Natural killer cell (primary cell): ENCODE data around the gene ASB6. TPM values are rescaled to one million over a fixed set of nuclear protein-coding genes. Genes with fewer than 3 reads are reported as not detected.

Experiments used
- ATAC-seq, 3 donors: fragments of 150-1000 bp in 2 of 3; fragments of 200-7000 bp in 1 of 3; cut with Tn5 transposase; 1 replicate in 1 of 3; 2 replicates in 2 of 3; pipeline ENCODE4 v1.10.0; 2021; ENCODE audit warnings: mild to moderate bottlenecking in 2 of 3, moderate library complexity in 2 of 3
- DNase-seq, 2 donors: peaks; one replicate each; pipeline versions ENCODE4 v3.0.0 to v3.0.0-alpha.2; 2013 to 2021; ENCODE audit warnings: mixed read lengths in 1 of 2
- H3K27ac ChIP-seq: one replicate; pipeline ENCODE4 v1.5.1; 2013; ENCODE audit warnings: mild to moderate bottlenecking, low read length
- H3K27me3 ChIP-seq: one replicate; pipeline ENCODE4 v1.6.1; 2013; ENCODE audit warnings: low read length; ENCODE audit not compliant: control insufficient read depth, insufficient read depth
- H3K36me3 ChIP-seq: one replicate; pipeline ENCODE4 v1.6.1; 2013; ENCODE audit warnings: low read length; ENCODE audit not compliant: control insufficient read depth, insufficient read depth
- H3K4me1 ChIP-seq: one replicate; pipeline ENCODE4 v1.6.1; 2013; ENCODE audit warnings: low read length; ENCODE audit not compliant: control insufficient read depth, insufficient read depth
- H3K4me3 ChIP-seq: one replicate; pipeline ENCODE4 v1.5.1; 2013; ENCODE audit warnings: low read length
- H3K9me3 ChIP-seq: one replicate; pipeline ENCODE4 v1.6.1; 2013; ENCODE audit warnings: low read length; ENCODE audit not compliant: control insufficient read depth, insufficient read depth
- H3K27ac Mint-ChIP-seq, 2 donors: one replicate each; pipeline ENCODE4 v1.8.0; 2022; ENCODE audit warnings: mild to moderate bottlenecking in 2 of 2, mixed read lengths in 2 of 2, moderate library complexity in 1 of 2
- H3K27me3 Mint-ChIP-seq, 2 donors: one replicate each; pipeline ENCODE4 v1.8.0; 2022; ENCODE audit warnings: low read depth in 2 of 2, mixed read lengths in 2 of 2
- H3K36me3 Mint-ChIP-seq: one replicate; pipeline ENCODE4 v1.8.0; 2022; ENCODE audit warnings: mixed read lengths
- H3K4me1 Mint-ChIP-seq, 2 donors: one replicate each; pipeline ENCODE4 v1.8.0; 2022; ENCODE audit warnings: mixed read lengths in 2 of 2
- H3K4me3 Mint-ChIP-seq: one replicate; pipeline ENCODE4 v1.8.0; 2022; ENCODE audit warnings: mild to moderate bottlenecking, moderate library complexity, mixed read lengths
- H3K9me3 Mint-ChIP-seq, 2 donors: one replicate each; pipeline ENCODE4 v1.8.0; 2022; ENCODE audit warnings: mixed read lengths in 2 of 2
- WGBS: methylation state at CpG from one replicate; pipeline ENCODE4 v1.1.7; 2013; ENCODE audit warnings: missing lambda C conversion rate; ENCODE audit not compliant: insufficient coverage; 5-methylcytosine and 5-hydroxymethylcytosine counted together
- intact Hi-C: fragments of 100-400 bp; cut with micrococcal nuclease; formaldehyde crosslinking; loops from one replicate; pipeline ENCODE4 v1.14.2; 2022
- total RNA-seq, 4 donors: library from RNA; stranded (reverse); fragments of 120-200 nt in 1 of 4; gene quantifications; one replicate each; pipeline versions ENCODE4 v1.2.3 to v1.2.4, GENCODE V29; 2013 to 2022
- TF ChIP-seq, protein P1 (sequence below): fragments of 200-600 bp; IDR thresholded peaks from one replicate; pipeline ENCODE4 v1.8.0; 2022; ENCODE audit warnings: antibody characterized with exemption

Gene ASB6
- total RNA-seq, 3 donors from 2014 or later (not counting 1 experiment from before 2014, with no cell fraction given): 21.9 to 35.4 (median 32.4) TPM

DNA sequence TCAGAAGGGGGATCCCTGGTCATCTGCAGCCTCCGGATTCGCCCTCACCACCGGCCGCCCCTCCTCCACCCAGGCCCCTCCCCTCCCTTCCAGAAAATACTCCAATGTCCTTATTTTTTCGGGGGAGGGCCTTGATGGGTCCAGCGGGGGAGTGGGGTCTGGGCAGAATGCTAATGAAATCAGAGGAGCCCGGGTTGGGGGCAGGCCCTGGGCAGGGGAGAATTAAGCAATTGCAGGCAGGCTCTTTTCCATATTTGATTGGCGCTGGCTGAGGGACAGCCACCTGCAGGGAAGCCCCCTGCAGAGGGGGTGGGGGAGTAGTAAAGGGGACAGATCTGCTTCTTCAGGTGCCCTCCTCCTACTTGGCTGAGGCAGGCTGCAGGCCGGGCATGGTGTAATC, 44.8 kb upstream of the ASB6 start:
- WGBS: 81% methylated on average over 8 of the region's 9 CpGs

DNA sequence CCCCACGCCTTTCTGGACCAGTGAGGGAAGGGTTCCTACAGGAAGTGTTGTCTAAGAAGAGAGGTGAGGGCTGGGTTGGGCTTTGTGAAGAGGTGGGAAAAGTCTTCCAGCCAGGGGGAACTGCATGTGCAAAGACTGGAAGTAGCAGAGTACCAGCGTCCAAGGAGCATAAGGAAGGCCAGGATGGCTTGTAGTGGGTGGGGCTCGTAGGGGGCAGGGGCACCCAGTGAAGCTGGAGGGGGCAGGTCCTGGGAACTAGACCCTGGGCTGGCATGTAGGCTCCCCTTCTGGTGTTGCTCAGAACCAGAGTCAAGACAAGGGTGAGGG, 43.9 kb upstream of the ASB6 start:
- no peaks in the 10 kb centered on the region for H3K36me3 Mint-ChIP-seq
- H3K9me3 Mint-ChIP-seq: no peaks in the 10 kb centered on the region
- H3K4me1 ChIP-seq: no peaks in the 10 kb centered on the region
- H3K9me3 ChIP-seq: no peaks in the 10 kb centered on the region
- WGBS: 74% methylated on average over 3 of the region's 3 CpGs
- H3K36me3 ChIP-seq: no peaks in the 10 kb centered on the region
- ATAC-seq (no peak), DNase-seq (no peak)
- no peak overlapping the region for H3K27ac ChIP-seq
- no peak overlapping the region for H3K4me3 Mint-ChIP-seq
- no peak overlapping the region for H3K4me3 ChIP-seq
- H3K27ac Mint-ChIP-seq: no peak overlapping the region
- intact Hi-C loops: no loop called here
- no peaks in the 10 kb centered on the region for H3K27me3 Mint-ChIP-seq
- H3K4me1 Mint-ChIP-seq: no peaks in the 10 kb centered on the region
- TF ChIP-seq, protein P1, sequence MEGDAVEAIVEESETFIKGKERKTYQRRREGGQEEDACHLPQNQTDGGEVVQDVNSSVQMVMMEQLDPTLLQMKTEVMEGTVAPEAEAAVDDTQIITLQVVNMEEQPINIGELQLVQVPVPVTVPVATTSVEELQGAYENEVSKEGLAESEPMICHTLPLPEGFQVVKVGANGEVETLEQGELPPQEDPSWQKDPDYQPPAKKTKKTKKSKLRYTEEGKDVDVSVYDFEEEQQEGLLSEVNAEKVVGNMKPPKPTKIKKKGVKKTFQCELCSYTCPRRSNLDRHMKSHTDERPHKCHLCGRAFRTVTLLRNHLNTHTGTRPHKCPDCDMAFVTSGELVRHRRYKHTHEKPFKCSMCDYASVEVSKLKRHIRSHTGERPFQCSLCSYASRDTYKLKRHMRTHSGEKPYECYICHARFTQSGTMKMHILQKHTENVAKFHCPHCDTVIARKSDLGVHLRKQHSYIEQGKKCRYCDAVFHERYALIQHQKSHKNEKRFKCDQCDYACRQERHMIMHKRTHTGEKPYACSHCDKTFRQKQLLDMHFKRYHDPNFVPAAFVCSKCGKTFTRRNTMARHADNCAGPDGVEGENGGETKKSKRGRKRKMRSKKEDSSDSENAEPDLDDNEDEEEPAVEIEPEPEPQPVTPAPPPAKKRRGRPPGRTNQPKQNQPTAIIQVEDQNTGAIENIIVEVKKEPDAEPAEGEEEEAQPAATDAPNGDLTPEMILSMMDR: no peak
- H3K27me3 ChIP-seq: no peaks in the 10 kb centered on the region

More for the DNA sequence above, 44.8 kb upstream of the ASB6 start:
- H3K4me3 Mint-ChIP-seq: no peak overlapping the region
- no peaks in the 10 kb centered on the region for H3K9me3 ChIP-seq
- no peak overlapping the region for H3K4me3 ChIP-seq
- no peak overlapping the region for H3K27ac ChIP-seq
- no peaks in the 10 kb centered on the region for H3K36me3 Mint-ChIP-seq
- no peak overlapping the region for H3K27ac Mint-ChIP-seq
- DNase-seq (no peak), ATAC-seq (no peak)
- H3K36me3 ChIP-seq: no peaks in the 10 kb centered on the region
- no peaks in the 10 kb centered on the region for H3K4me1 ChIP-seq
- intact Hi-C loops: no loop called here
- no peaks in the 10 kb centered on the region for H3K4me1 Mint-ChIP-seq
- no peaks in the 10 kb centered on the region for H3K27me3 Mint-ChIP-seq
- no peaks in the 10 kb centered on the region for H3K9me3 Mint-ChIP-seq
- TF ChIP-seq, protein P1: no peak
- no peaks in the 10 kb centered on the region for H3K27me3 ChIP-seq

DNA sequence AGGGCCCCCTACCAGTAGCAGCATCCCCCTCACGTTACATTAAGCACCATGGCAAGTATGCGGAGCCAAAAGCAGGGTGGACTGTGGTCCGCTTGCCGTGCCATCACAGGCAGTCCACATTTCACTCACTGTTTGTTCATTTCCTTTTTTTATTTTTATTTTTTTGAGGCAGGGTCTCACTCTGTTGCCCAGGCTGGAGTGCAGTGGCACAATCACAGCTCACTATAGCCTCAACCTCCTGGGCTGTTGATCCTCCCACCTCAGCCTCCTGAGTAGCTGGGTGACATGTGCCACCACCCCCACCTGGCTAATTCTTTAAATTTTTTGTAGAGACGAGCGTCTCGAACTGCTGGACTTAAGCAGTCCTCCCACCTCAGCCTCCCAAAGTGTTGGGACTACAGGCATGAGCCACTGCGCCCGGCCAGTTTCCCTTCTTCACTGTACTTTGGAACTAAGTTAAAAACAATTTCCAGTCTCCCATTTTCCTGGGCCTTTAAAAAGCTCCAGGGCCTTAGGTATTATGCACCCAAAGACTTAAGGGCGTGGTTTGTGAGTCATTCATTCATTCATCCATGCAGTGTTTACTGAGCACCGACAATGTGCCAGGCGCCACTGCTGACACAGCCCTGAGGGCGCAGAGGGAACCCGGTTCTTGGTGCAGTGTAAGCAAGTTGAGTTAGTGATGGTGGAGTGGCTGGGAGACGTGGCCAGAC, 43.4 kb upstream of the ASB6 start:
- Mint-ChIP-seq H3K36me3 (no peaks in the 10 kb centered on the region), H3K4me1 (no peaks in the 10 kb centered on the region), H3K27me3 (no peaks in the 10 kb centered on the region), H3K9me3 (no peaks in the 10 kb centered on the region), H3K27ac (no peak overlapping the region), H3K4me3 (no peak overlapping the region)
- 90% methylated on average over 15 of the region's 15 CpGs for WGBS
- Histone ChIP-seq H3K4me1 (no peaks in the 10 kb centered on the region), H3K27me3 (no peaks in the 10 kb centered on the region), H3K36me3 (no peaks in the 10 kb centered on the region), H3K27ac (no peak overlapping the region), H3K4me3 (no peak overlapping the region), H3K9me3 (no peaks in the 10 kb centered on the region)
- intact Hi-C loops: no loop called here
- TF ChIP-seq, protein P1: no peak
- DNase-seq (no peak), ATAC-seq (no peak)

DNA sequence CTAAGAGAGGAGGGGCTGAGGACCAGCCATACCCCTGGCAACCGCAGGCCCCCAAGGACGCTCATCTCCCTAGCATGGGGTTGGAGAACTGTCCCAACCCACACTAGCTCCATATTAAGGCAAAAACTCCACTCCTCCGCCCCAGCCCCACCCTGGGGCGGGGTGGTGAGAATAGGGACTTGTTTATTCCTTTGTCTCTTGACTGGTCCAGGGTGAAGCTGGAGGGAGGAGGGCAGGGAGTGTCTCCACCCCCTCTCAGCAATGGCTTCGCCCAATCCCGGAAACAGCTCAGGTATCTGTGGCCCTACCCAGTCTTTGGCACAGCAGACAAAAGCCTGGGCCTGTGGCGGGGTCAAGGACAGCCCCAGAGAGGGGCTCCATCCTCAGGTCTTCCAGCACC, 40.4 kb upstream of the ASB6 start:
- no peaks in the 10 kb centered on the region for H3K4me1 Mint-ChIP-seq

More for the DNA sequence above, 40.4 kb upstream of the ASB6 start:
- H3K9me3 ChIP-seq: no peaks in the 10 kb centered on the region
- H3K27ac Mint-ChIP-seq: no peak overlapping the region
- H3K4me3 Mint-ChIP-seq: no peak overlapping the region
- no peaks in the 10 kb centered on the region for H3K4me1 ChIP-seq
- no peak overlapping the region for H3K4me3 ChIP-seq
- H3K27me3 ChIP-seq: no peaks in the 10 kb centered on the region
- H3K27me3 Mint-ChIP-seq: peaks cover 0 to 5% of the 10 kb centered on the region in 2 donors
- no peak overlapping the region for H3K27ac ChIP-seq
- H3K36me3 Mint-ChIP-seq: no peaks in the 10 kb centered on the region
- DNase-seq (no peak), ATAC-seq (no peak)
- TF ChIP-seq, protein P1: no peak
- intact Hi-C loops: no loop called here
- H3K9me3 Mint-ChIP-seq: no peaks in the 10 kb centered on the region
- H3K36me3 ChIP-seq: no peaks in the 10 kb centered on the region
- WGBS: 77% methylated on average over 3 of the region's 7 CpGs
